Keratinocyte (primary cell): Measurements from ENCODE around the gene FAM83D. TPM values are rescaled to one million over a fixed set of nuclear protein-coding genes. Genes with fewer than 3 reads are reported as not detected.

Experiments used
- DNase-seq: peaks from one replicate; pipeline ENCODE4 v3.0.0-alpha.2; 2011; ENCODE audit warnings: low read depth, missing footprints, low spot score
- FAIRE-seq: peaks from 2 replicates; lab custom pipeline; 2011; peaks lifted over from hg19 to GRCh38; lab: Jason Lieb, UNC
- H2AFZ ChIP-seq: 2 replicates; pipeline ENCODE4 v1.6.0; 2012; ENCODE audit warnings: low read length, control low read depth, inconsistent platforms; ENCODE audit not compliant: control insufficient read depth
- H3K27ac ChIP-seq: 2 replicates; pipeline ENCODE4 v1.5.1; 2011; ENCODE audit warnings: low read length; ENCODE audit not compliant: control insufficient read depth, insufficient read depth
- H3K27me3 ChIP-seq: 3 replicates; pipeline ENCODE4 v1.6.0; 2011; ENCODE audit warnings: low read length; ENCODE audit not compliant: control insufficient read depth, insufficient read depth; ENCODE audit errors: extremely low read depth
- H3K36me3 ChIP-seq, 2 experiments: 2 replicates in 1 of 2; 3 replicates in 1 of 2; pipeline ENCODE4 v1.5.1; 2011; ENCODE audit warnings: low read length in 2 of 2, mild to moderate bottlenecking in 1 of 2; ENCODE audit not compliant: control insufficient read depth in 2 of 2, insufficient read depth in 2 of 2; ENCODE audit errors: extremely low read depth in 1 of 2
- H3K4me1 ChIP-seq: 3 replicates; pipeline ENCODE4 v1.5.1; 2011; ENCODE audit warnings: low read length; ENCODE audit not compliant: control insufficient read depth, insufficient read depth; ENCODE audit errors: extremely low read depth
- H3K4me2 ChIP-seq: 3 replicates; pipeline ENCODE4 v1.6.0; 2011; ENCODE audit warnings: low read depth, low read length; ENCODE audit not compliant: control insufficient read depth, insufficient read depth; ENCODE audit errors: extremely low read depth
- H3K4me3 ChIP-seq, 3 experiments: fragments of 200-600 bp in 1 of 3; sonication (generic) in 1 of 3; 2 replicates in 2 of 3; 3 replicates in 1 of 3; pipeline ENCODE4 v1.5.1; 2011 to 2016; ENCODE audit warnings: low read length in 3 of 3, mild to moderate bottlenecking in 3 of 3, control low read depth in 2 of 3, inconsistent platforms in 1 of 3, low read depth in 1 of 3, mixed read lengths in 1 of 3, mixed run types in 1 of 3, moderate library complexity in 1 of 3; ENCODE audit not compliant: control insufficient read depth in 2 of 3, insufficient read depth in 2 of 3; ENCODE audit errors: extremely low read depth in 1 of 3
- H3K79me2 ChIP-seq: 2 replicates; pipeline ENCODE4 v1.6.0; 2012; ENCODE audit warnings: low read length; ENCODE audit not compliant: control insufficient read depth, insufficient read depth
- H3K9ac ChIP-seq: 3 replicates; pipeline ENCODE4 v1.6.0; 2011; ENCODE audit warnings: low read length; ENCODE audit not compliant: control insufficient read depth, insufficient read depth; ENCODE audit errors: extremely low read depth
- H3K9me1 ChIP-seq: 3 replicates; pipeline ENCODE4 v1.6.0; 2011; ENCODE audit warnings: low read length; ENCODE audit not compliant: control insufficient read depth, insufficient read depth; ENCODE audit errors: extremely low read depth
- H3K9me3 ChIP-seq: 2 replicates; pipeline ENCODE4 v1.5.1; 2012; ENCODE audit warnings: low read depth, low read length; ENCODE audit not compliant: control insufficient read depth
- H4K20me1 ChIP-seq: 3 replicates; pipeline ENCODE4 v1.6.0; 2011; ENCODE audit warnings: low read length; ENCODE audit not compliant: control insufficient read depth, insufficient read depth; ENCODE audit errors: extremely low read depth
- CTCF ChIP-seq, 3 experiments: IDR thresholded peaks in 1 of 3; conservative IDR thresholded peaks in 1 of 3; optimal IDR thresholded peaks in 1 of 3; 2 replicates in 2 of 3; 3 replicates in 1 of 3; pipeline versions ENCODE3 to v1.5.1; 2011; ENCODE audit warnings: low read length in 3 of 3, mild to moderate bottlenecking in 3 of 3, moderate library complexity in 2 of 3, control low read depth in 1 of 3, inconsistent platforms in 1 of 3; ENCODE audit not compliant: insufficient read depth in 2 of 3; ENCODE audit errors: extremely low read depth in 1 of 3
- EZH2 ChIP-seq: IDR thresholded peaks from one replicate; pipeline ENCODE4 v1.6.1; 2012; ENCODE audit warnings: inconsistent platforms, mild to moderate bottlenecking, low read length, moderate library complexity
- dilution Hi-C: fragments of 300-500 bp; cut with MboI; formaldehyde crosslinking; loops from one replicate; pipeline ENCODE4 v1.7.0; 2020; ENCODE audit warnings: low sequenced_read_pairs; ENCODE audit not compliant: extremely low pct_ligation_motif_present
- polyA plus RNA-seq, 5 experiments: library from polyadenylated mRNA; depleted of rRNA in 3 of 5; stranded (reverse) in 3 of 5; stranded (forward) in 1 of 5; unstranded in 1 of 5; fragments of >200 nt; gene quantifications; 1 replicate in 1 of 5; 2 replicates in 3 of 5; 3 replicates in 1 of 5; pipeline versions ENCODE4 v1.2.1 to v1.2.3, GENCODE V29; 2011 to 2012; ENCODE audit warnings: missing spikeins in 2 of 5, low read depth in 1 of 5, low replicate concordance in 1 of 5

FAM83D gene
- polyA plus RNA-seq, 1 donor (not counting 4 experiments of a cell fraction or from before 2014, with no cell fraction given), result 32.1 TPM

- Histone ChIP-seq H3K9me1 (no peaks in the 10 kb centered on the region), H3K4me3 (no peak overlapping the region), H3K4me2 (no peak overlapping the region), H3K9ac (no peak overlapping the region), H3K27me3 (no peaks in the 10 kb centered on the region), H3K27ac (no peak overlapping the region), H4K20me1 (peaks cover under 1% of the 10 kb centered on the region), H3K9me3 (no peaks in the 10 kb centered on the region), H3K36me3 (peaks cover 0 to 19% of the 10 kb centered on the region in 2 experiments), H3K4me1 (peaks cover 12% of the 10 kb centered on the region), H3K79me2 (peaks cover 97% of the 10 kb centered on the region), H2AFZ (no peak overlapping the region)
- no peak for DNase-seq
- FAIRE-seq, result no peak
- TF ChIP-seq CTCF (optimal IDR thresholded peaks at IDR 0.05 in 1 of 3, IDR thresholded peaks at IDR 0.05 in 1 of 3, conservative IDR thresholded peaks at IDR 0.05 in 1 of 3; ENCODE audit: extremely low read depth in 1 of 3, insufficient read depth in 2 of 3, low read length in 3 of 3), result peak in 2 of 3 experiments; percentile 16 to 24
- no peak for TF ChIP-seq EZH2
- dilution Hi-C loops, result no loop called here
These were observed 9.1 kb downstream of the FAM83D start for GRCh38 chr20:38935285-38935684.

GRCh38 chr20:38935967-38936407 lies 9.8 kb downstream of the FAM83D start:
- no peaks in the 10 kb centered on the region for H3K9me1 ChIP-seq
- dilution Hi-C loops, result no loop called here
- peak; percentile 51 for FAIRE-seq
- H3K9ac ChIP-seq, result no peak overlapping the region
- no peak for DNase-seq
- H3K36me3 ChIP-seq, result peaks cover 0 to 23% of the 10 kb centered on the region in 2 experiments
- peaks cover 2% of the 10 kb centered on the region for H4K20me1 ChIP-seq
- no peaks in the 10 kb centered on the region for H3K27me3 ChIP-seq
- peak overlapping the region; percentile 28 for H3K4me2 ChIP-seq
- peaks cover 97% of the 10 kb centered on the region for H3K79me2 ChIP-seq
- TF ChIP-seq EZH2 (no peak), CTCF (optimal IDR thresholded peaks at IDR 0.05 in 1 of 3, IDR thresholded peaks at IDR 0.05 in 1 of 3, conservative IDR thresholded peaks at IDR 0.05 in 1 of 3; ENCODE audit: extremely low read depth in 1 of 3, insufficient read depth in 2 of 3, low read length in 3 of 3) (no peak)
- no peak overlapping the region for H3K4me3 ChIP-seq
- H3K27ac ChIP-seq, result no peak overlapping the region
- H3K9me3 ChIP-seq, result no peaks in the 10 kb centered on the region
- peaks cover 12% of the 10 kb centered on the region for H3K4me1 ChIP-seq
- no peak overlapping the region for H2AFZ ChIP-seq
